H1 (cell line): ENCODE data around the gene KYNU. TPM values are rescaled to one million over a fixed set of nuclear protein-coding genes. Genes with fewer than 3 reads are reported as not detected.

Experiments
- CTCF ChIA-PET: fragments of 300-600 bp; sonication (Branson Sonifier 250); formaldehyde crosslinking; loops from one replicate; lab custom pipeline; 2021; ENCODE audit not compliant: partially characterized antibody; lab: Charles Lee
- POLR2A ChIA-PET: fragments of 300-600 bp; sonication (Branson Sonifier 250); formaldehyde crosslinking; loops from one replicate; lab custom pipeline; 2021; ENCODE audit warnings: inconsistent platforms; ENCODE audit not compliant: partially characterized antibody; lab: Charles Lee
- DNase-seq, 2 experiments: peaks; one replicate each; pipeline versions ENCODE4 v3.0.0 to v3.0.0-alpha.2; 2010 to 2022; ENCODE audit warnings: low spot score in 2 of 2, low read depth in 1 of 2, mixed read lengths in 1 of 2
- FAIRE-seq: peaks from 2 replicates; lab custom pipeline; 2011; peaks lifted over from hg19 to GRCh38; lab: Jason Lieb, UNC
- H2AFZ ChIP-seq: 2 replicates; pipeline ENCODE4 v1.8.1; 2012; ENCODE audit warnings: low read length, inconsistent platforms
- H2AK5ac ChIP-seq: 2 replicates; pipeline ENCODE4 v1.6.1; 2013; ENCODE audit warnings: low read depth, low read length
- H2BK120ac ChIP-seq: replicated peaks from 2 replicates; pipeline ENCODE3; 2013; ENCODE audit warnings: low read depth, low read length, inconsistent platforms
- H2BK12ac ChIP-seq: 2 replicates; pipeline ENCODE4 v1.6.1; 2013; ENCODE audit warnings: low read depth, low read length
- H2BK15ac ChIP-seq: 2 replicates; pipeline ENCODE4 v1.6.1; 2013; ENCODE audit warnings: low read length
- H2BK20ac ChIP-seq: 2 replicates; pipeline ENCODE4 v1.6.1; 2013; ENCODE audit warnings: low read length
- H2BK5ac ChIP-seq: 2 replicates; pipeline ENCODE4 v1.6.1; 2013; ENCODE audit warnings: low read depth, low read length
- H3K14ac ChIP-seq: 2 replicates; pipeline ENCODE4 v1.6.1; 2013; ENCODE audit warnings: inconsistent platforms; ENCODE audit not compliant: insufficient read length
- H3K18ac ChIP-seq: 2 replicates; pipeline ENCODE4 v1.6.1; 2013; ENCODE audit warnings: low read length; ENCODE audit errors: extremely low read depth
- H3K23ac ChIP-seq: 2 replicates; pipeline ENCODE4 v1.6.1; 2013; ENCODE audit warnings: inconsistent platforms; ENCODE audit not compliant: insufficient read length
- H3K23me2 ChIP-seq: 2 replicates; pipeline ENCODE4 v1.6.1; 2013; ENCODE audit warnings: low read depth, low read length
- H3K27ac ChIP-seq: 2 replicates; pipeline ENCODE4 v1.6.1; 2011; ENCODE audit warnings: low read depth, low read length, inconsistent platforms
- H3K27me3 ChIP-seq, 4 experiments: replicated peaks in 1 of 4; 1 replicate in 1 of 4; 2 replicates in 3 of 4; pipeline versions ENCODE4 v1.6.1 to v1.8.1; 2011 to 2013; ENCODE audit warnings: low read length in 3 of 4, mild to moderate bottlenecking in 3 of 4, inconsistent platforms in 2 of 4, mixed read lengths in 2 of 4, moderate library complexity in 1 of 4; ENCODE audit not compliant: control insufficient read depth in 3 of 4, insufficient read depth in 3 of 4; ENCODE audit errors: extremely low read depth in 1 of 4
- H3K36me3 ChIP-seq, 4 experiments: 2 replicates each; pipeline versions ENCODE4 v1.6.1 to v1.8.1; 2011 to 2013; ENCODE audit warnings: mild to moderate bottlenecking in 4 of 4, low read length in 3 of 4, moderate library complexity in 2 of 4, control low read depth in 1 of 4, inconsistent platforms in 1 of 4; ENCODE audit not compliant: insufficient read depth in 4 of 4, control insufficient read depth in 2 of 4
- H3K4ac ChIP-seq: replicated peaks from 2 replicates; pipeline ENCODE3; 2013; ENCODE audit warnings: low read length, low read depth, mixed read lengths, inconsistent platforms; ENCODE audit not compliant: insufficient read length
- H3K4me1 ChIP-seq, 4 experiments: replicated peaks in 1 of 4; 1 replicate in 1 of 4; 2 replicates in 3 of 4; pipeline versions ENCODE4 v1.6.1 to v1.8.1; 2011 to 2013; ENCODE audit warnings: low read length in 3 of 4, inconsistent platforms in 2 of 4, mixed read lengths in 1 of 4; ENCODE audit not compliant: insufficient read depth in 4 of 4, control insufficient read depth in 3 of 4
- H3K4me2 ChIP-seq, 2 experiments: 2 replicates each; pipeline versions ENCODE4 v1.6.1 to v1.8.1; 2011 to 2013; ENCODE audit warnings: low read depth in 2 of 2, low read length in 2 of 2, control low read depth in 1 of 2, inconsistent platforms in 1 of 2, mild to moderate bottlenecking in 1 of 2; ENCODE audit not compliant: insufficient read depth in 1 of 2
- H3K4me3 ChIP-seq, 4 experiments: fragments of 200-600, 300-600 bp in 1 of 4; sonication (generic), shearing (Covaris generic), sonication (Bioruptor Twin) in 1 of 4; 2 replicates each; pipeline versions ENCODE4 v1.5.1 to v1.8.1; 2011 to 2016; ENCODE audit warnings: low read length in 4 of 4, low read depth in 3 of 4, control low read depth in 2 of 4, inconsistent platforms in 2 of 4, mild to moderate bottlenecking in 2 of 4, mixed read lengths in 1 of 4, moderate library complexity in 1 of 4; ENCODE audit not compliant: insufficient read depth in 2 of 4; ENCODE audit errors: extremely low read depth in 1 of 4
- H3K56ac ChIP-seq: replicated peaks from 2 replicates; pipeline ENCODE3; 2013; ENCODE audit warnings: low read depth, mild to moderate bottlenecking, mixed read lengths, low read length, inconsistent platforms; ENCODE audit not compliant: insufficient read length
- H3K79me1 ChIP-seq: 2 replicates; pipeline ENCODE4 v1.6.1; 2013; ENCODE audit warnings: low read depth, low read length, control low read depth
- H3K79me2 ChIP-seq, 2 experiments: 2 replicates each; pipeline versions ENCODE4 v1.6.1 to v1.8.1; 2012 to 2013; ENCODE audit warnings: low read length in 2 of 2, mild to moderate bottlenecking in 2 of 2, inconsistent platforms in 1 of 2; ENCODE audit not compliant: insufficient read depth in 2 of 2, control insufficient read depth in 1 of 2
- H3K9ac ChIP-seq, 4 experiments: replicated peaks in 1 of 4; 1 replicate in 1 of 4; 2 replicates in 3 of 4; pipeline versions ENCODE4 v1.6.1 to v1.8.1; 2011 to 2013; ENCODE audit warnings: low read depth in 3 of 4, low read length in 3 of 4, control low read depth in 2 of 4, mild to moderate bottlenecking in 2 of 4, moderate library complexity in 2 of 4, inconsistent platforms in 1 of 4; ENCODE audit errors: extremely low read depth in 1 of 4
- H3K9me3 ChIP-seq, 2 experiments: 2 replicates each; pipeline versions ENCODE4 v1.6.1 to v1.8.1; 2012 to 2013; ENCODE audit warnings: mild to moderate bottlenecking in 2 of 2, moderate library complexity in 2 of 2, control low read depth in 1 of 2, inconsistent platforms in 1 of 2, low read depth in 1 of 2, low read length in 1 of 2, mixed read lengths in 1 of 2; ENCODE audit not compliant: insufficient read depth in 2 of 2
- H4K20me1 ChIP-seq, 2 experiments: replicated peaks in 1 of 2; 2 replicates each; pipeline versions ENCODE3 to v1.8.1; 2011 to 2013; ENCODE audit warnings: inconsistent platforms in 2 of 2, low read length in 2 of 2, mild to moderate bottlenecking in 1 of 2; ENCODE audit not compliant: insufficient read depth in 2 of 2, control insufficient read depth in 1 of 2
- H4K5ac ChIP-seq: 2 replicates; pipeline ENCODE4 v1.6.1; 2013; ENCODE audit warnings: low read length, low read depth, mixed read lengths, inconsistent platforms; ENCODE audit not compliant: insufficient read length
- H4K8ac ChIP-seq: 2 replicates; pipeline ENCODE4 v1.8.0; 2013; ENCODE audit warnings: mild to moderate bottlenecking, moderate library complexity, low read length, inconsistent platforms; ENCODE audit not compliant: insufficient read depth; ENCODE audit errors: extremely low read depth
- H4K91ac ChIP-seq: replicated peaks from 2 replicates; pipeline ENCODE3; 2013; ENCODE audit warnings: low read length, mixed read lengths, inconsistent platforms; ENCODE audit not compliant: insufficient read length
- CBX8 ChIP-seq: fragments of 300-800, 300-1000 bp; sonication (generic); IDR thresholded peaks from 2 replicates; pipeline ENCODE4 v1.7.1; 2016; ENCODE audit warnings: low read depth, low read length, borderline replicate concordance
- CREB1 ChIP-seq: IDR thresholded peaks from 2 replicates; pipeline ENCODE4 v1.6.1; 2012; ENCODE audit warnings: inconsistent platforms
- CTBP2 ChIP-seq: IDR thresholded peaks from 2 replicates; pipeline ENCODE4 v1.7.0; 2011; ENCODE audit warnings: borderline replicate concordance, mild to moderate bottlenecking, moderate library complexity, mixed read lengths, low read length; ENCODE audit not compliant: insufficient read depth, insufficient read length
- FOSL1 ChIP-seq: IDR thresholded peaks from 2 replicates; pipeline ENCODE4 v1.6.1; 2011; ENCODE audit warnings: mild to moderate bottlenecking, low read depth, low read length, moderate library complexity; ENCODE audit not compliant: insufficient read depth
- HDAC2 ChIP-seq, 2 experiments: fragments of 300-600 bp in 1 of 2; sonication (generic) in 1 of 2; IDR thresholded peaks; 2 replicates each; pipeline ENCODE4 v1.6.1; 2011 to 2012; ENCODE audit warnings: low read depth in 2 of 2, low read length in 2 of 2, mild to moderate bottlenecking in 2 of 2, moderate library complexity in 2 of 2, borderline replicate concordance in 1 of 2, inconsistent platforms in 1 of 2
- KDM5A ChIP-seq: fragments of 200-600 bp; IDR thresholded peaks from 2 replicates; pipeline ENCODE4 v1.7.1; 2012; ENCODE audit warnings: mild to moderate bottlenecking, low read length, inconsistent platforms, mixed read lengths
- MAFK ChIP-seq: IDR thresholded peaks from 2 replicates; pipeline ENCODE4 v1.6.1; 2012; ENCODE audit warnings: low read depth, mild to moderate bottlenecking, improper control_type of control experiment, low read length
- POU5F1 ChIP-seq: IDR thresholded peaks from 2 replicates; pipeline ENCODE4 v1.6.1; 2011; ENCODE audit warnings: low read depth, mild to moderate bottlenecking, low read length, moderate library complexity
- SIN3A ChIP-seq, 2 experiments: IDR thresholded peaks in 1 of 2; conservative IDR thresholded peaks in 1 of 2; 2 replicates each; pipeline ENCODE4 v1.6.1; 2011 to 2012; ENCODE audit warnings: low read length in 2 of 2, improper control_type of control experiment in 1 of 2, low read depth in 1 of 2, mild to moderate bottlenecking in 1 of 2
- SIX5 ChIP-seq: IDR thresholded peaks from 2 replicates; pipeline ENCODE4 v1.6.1; 2011; ENCODE audit warnings: mild to moderate bottlenecking, low read depth, low read length
- TAF1 ChIP-seq: IDR thresholded peaks from 2 replicates; pipeline ENCODE4 v1.6.1; 2011; ENCODE audit warnings: mild to moderate bottlenecking, low read depth, low read length
- WGBS, 2 experiments: shearing (Covaris generic) in 1 of 2; methylation state at CpG; one replicate each; pipeline versions ENCODE4 v1.1.6 to v1.1.7; 2013 to 2015; ENCODE audit warnings: low lambda C conversion rate in 2 of 2, mixed read lengths in 2 of 2, inconsistent platforms in 1 of 2, low coverage in 1 of 2, missing lambda C conversion rate in 1 of 2; ENCODE audit not compliant: insufficient replicate concordance in 2 of 2, insufficient coverage in 1 of 2, insufficient read length in 1 of 2; ENCODE audit errors: extremely low coverage in 1 of 2, missing lambda C conversion rate in 1 of 2; 5-methylcytosine and 5-hydroxymethylcytosine counted together
- polyA plus RNA-seq, 7 experiments: library from polyadenylated mRNA; depleted of rRNA in 3 of 7; stranded (reverse) in 5 of 7; unstranded in 2 of 7; fragments of >200 nt in 5 of 7; fragments of 200-250 nt in 2 of 7; gene quantifications; 1 replicate in 5 of 7; 2 replicates in 1 of 7; 4 replicates in 1 of 7; pipeline versions ENCODE4 v1.2.1 to v1.2.3, GENCODE V29; 2011 to 2013; ENCODE audit warnings: missing spikeins in 2 of 7, mixed read lengths in 2 of 7
- total RNA-seq: library from RNA; stranded (reverse); fragmentation: NEBNext Ultra II Directional; extraction: Animal tissue kit (Norgen Biotek cat#: 25700); gene quantifications from 2 replicates; pipeline ENCODE4 v1.2.1, GENCODE V29; 2021

Gene KYNU
- total and polyA plus RNA-seq, 2 of the 8 experiments (the other 6 are each of a cell fraction or from before 2014, with no cell fraction given) = 0.09 to 0.13 TPM

DNA sequence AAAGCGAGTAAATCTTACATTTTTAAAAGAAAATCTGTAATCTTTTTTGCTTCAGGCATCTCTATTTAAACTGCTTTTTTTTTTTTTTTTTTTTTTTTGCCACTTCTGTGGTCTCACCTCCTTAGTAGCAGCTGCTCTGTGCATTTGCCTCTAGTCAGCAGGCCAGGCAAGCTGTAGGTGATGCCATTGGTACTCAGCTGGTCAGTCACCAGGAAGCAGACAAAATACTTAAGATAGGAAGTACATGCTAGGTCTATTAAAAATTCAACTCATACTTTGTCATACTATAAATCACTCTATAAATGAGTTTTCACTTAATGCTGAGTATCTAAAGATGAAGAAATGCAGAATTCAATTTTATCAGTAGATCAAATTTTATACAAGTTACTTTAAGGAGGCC lies 83.7 kb downstream of the KYNU start:
- H3K4me3 ChIP-seq = no peak overlapping the region
- TF ChIP-seq SIX5 (no peak), CTBP2 (no peak), SIN3A (conservative IDR thresholded peaks at IDR 0.05 in 1 of 2, IDR thresholded peaks at IDR 0.05 in 1 of 2; ENCODE audit: low read depth in 1 of 2, low read length in 2 of 2) (no peak), FOSL1 (no peak), HDAC2 (IDR thresholded peaks at IDR 0.05; ENCODE audit: borderline replicate concordance in 1 of 2, low read depth in 2 of 2, low read length in 2 of 2) (no peak), TAF1 (no peak), POU5F1 (no peak), CBX8 (no peak), MAFK (no peak), CREB1 (no peak), KDM5A (no peak)
- no peak overlapping the region for H4K91ac ChIP-seq
- no peak overlapping the region for H3K4ac ChIP-seq
- CTCF ChIA-PET = no interaction called here
- H3K4me2 ChIP-seq = no peak overlapping the region
- H3K14ac ChIP-seq = no peak overlapping the region
- no peak overlapping the region for H3K56ac ChIP-seq
- no peaks in the 10 kb centered on the region for H3K79me2 ChIP-seq
- no peak overlapping the region for H3K23ac ChIP-seq
- H3K9me3 ChIP-seq = no peaks in the 10 kb centered on the region
- H3K23me2 ChIP-seq = no peaks in the 10 kb centered on the region
- no peak overlapping the region for H2BK120ac ChIP-seq
- H2BK15ac ChIP-seq = no peak overlapping the region
- no peak overlapping the region for H4K5ac ChIP-seq
- DNase-seq (no peak), FAIRE-seq (no peak)
- H2BK20ac ChIP-seq = no peak overlapping the region
- no peak overlapping the region for H3K9ac ChIP-seq
- H2BK5ac ChIP-seq = no peak overlapping the region
- WGBS, 2 experiments = no CpG with 5 or more reads among the region's 1 CpG
- H3K27ac ChIP-seq = no peak overlapping the region
- H4K8ac ChIP-seq = no peak overlapping the region
- H4K20me1 ChIP-seq = no peaks in the 10 kb centered on the region
- H2AFZ ChIP-seq = no peak overlapping the region
- POLR2A ChIA-PET = no interaction called here
- H3K18ac ChIP-seq = no peak overlapping the region
- no peak overlapping the region for H2AK5ac ChIP-seq
- no peaks in the 10 kb centered on the region for H3K36me3 ChIP-seq
- no peaks in the 10 kb centered on the region for H3K79me1 ChIP-seq
- no peak overlapping the region for H2BK12ac ChIP-seq
- H3K4me1 ChIP-seq = no peaks in the 10 kb centered on the region
- peaks cover 0 to 1% (median 0%) of the 10 kb centered on the region in 4 experiments; a peak in 1 of 7 replicates for H3K27me3 ChIP-seq
